HCT116 (cell line): ENCODE measurements around the gene ERBB4. TPM values are rescaled to one million over a fixed set of nuclear protein-coding genes. Genes with fewer than 3 reads are reported as not detected.

ENCODE experiments used
- ATAC-seq: fragments of 200-7000 bp; cut with Tn5 transposase; 2 replicates; pipeline ENCODE4 v1.9.1; 2020; ENCODE audit warnings: mild to moderate bottlenecking, moderate library complexity
- BruUV-seq: library from RNA; stranded (reverse); fragments of 400-500 nt; replicated peaks from 2 replicates; lab custom pipeline; 2021; lab: Mats Ljungman, UMichigan
- CTCF ChIA-PET: fragments of 300-600 bp; sonication (Branson Sonifier 250); formaldehyde crosslinking; loops from one replicate; lab custom pipeline; 2021; ENCODE audit warnings: antibody characterized with exemption; lab: Charles Lee
- POLR2A ChIA-PET: fragments of 300-600, 350-600 bp; sonication (Branson Sonifier 250); formaldehyde crosslinking; loops from one replicate; lab custom pipeline; 2021; ENCODE audit warnings: antibody characterized with exemption; lab: Charles Lee
- RAD21 ChIA-PET, 2 experiments: fragments of 300-600 bp; sonication (Branson Sonifier 250); formaldehyde crosslinking; loops; one replicate each; lab custom pipeline; 2023; ENCODE audit warnings: low total read pairs in 2 of 2; ENCODE audit not compliant: uncharacterized antibody in 2 of 2, unreplicated experiment in 2 of 2, low non-redundant PET in 1 of 2; lab: Charles Lee
- DNase-seq: peaks from one replicate; pipeline ENCODE4 v3.0.0-alpha.2; 2010; ENCODE audit warnings: low read depth, low spot score
- H2AFZ ChIP-seq: fragments of 200-600 bp; shearing (Covaris generic), sonication (generic); 2 replicates; pipeline ENCODE4 v1.6.1; 2017; ENCODE audit warnings: low read depth, mixed run types, mixed read lengths, antibody characterized with exemption, low read length; ENCODE audit not compliant: poor library complexity, severe bottlenecking
- H3K27ac ChIP-seq: 2 replicates; pipeline ENCODE4 v1.5.1; 2012; ENCODE audit warnings: low read depth, low read length
- H3K27me3 ChIP-seq: fragments of 200-600 bp; sonication (generic); 2 replicates; pipeline ENCODE4 v1.6.1; 2016; ENCODE audit warnings: mixed run types, low read length, mixed read lengths; ENCODE audit not compliant: insufficient read depth
- H3K36me3 ChIP-seq, 2 experiments: fragments of 200-500 bp in 1 of 2; fragments of 200-600 bp in 1 of 2; sonication (Bioruptor generic) in 1 of 2; sonication (generic) in 1 of 2; 2 replicates each; pipeline versions ENCODE4 v1.5.1 to v1.6.1; 2014 to 2016; ENCODE audit warnings: low read length in 2 of 2, inconsistent platforms in 1 of 2, mixed read lengths in 1 of 2, mixed run types in 1 of 2; ENCODE audit not compliant: insufficient read depth in 2 of 2, control insufficient read depth in 1 of 2
- H3K4me1 ChIP-seq, 2 experiments: fragments of 200-600 bp in 1 of 2; sonication (generic) in 1 of 2; 2 replicates each; pipeline versions ENCODE4 v1.5.1 to v1.6.1; 2012 to 2017; ENCODE audit warnings: low read length in 2 of 2, inconsistent platforms in 1 of 2, mild to moderate bottlenecking in 1 of 2, mixed read lengths in 1 of 2, mixed run types in 1 of 2, moderate library complexity in 1 of 2; ENCODE audit not compliant: insufficient read depth in 2 of 2, control insufficient read depth in 1 of 2
- H3K4me2 ChIP-seq: fragments of 200-600 bp; sonication (generic); 2 replicates; pipeline ENCODE4 v1.6.1; 2017; ENCODE audit warnings: mixed run types, low read length, mixed read lengths
- H3K4me3 ChIP-seq, 2 experiments: fragments of 200-600 bp in 1 of 2; sonication (generic) in 1 of 2; replicated peaks in 1 of 2; 2 replicates each; pipeline ENCODE4 v1.5.1; 2011 to 2016; ENCODE audit warnings: low read length in 2 of 2, control low read depth in 1 of 2, low read depth in 1 of 2, mild to moderate bottlenecking in 1 of 2, mixed read lengths in 1 of 2, mixed run types in 1 of 2
- H3K79me2 ChIP-seq: fragments of 200-600 bp; sonication (generic); 2 replicates; pipeline ENCODE4 v1.6.1; 2017; ENCODE audit warnings: mild to moderate bottlenecking, mixed run types, low read length, moderate library complexity, mixed read lengths; ENCODE audit not compliant: insufficient read depth
- H3K9ac ChIP-seq: fragments of 200-600 bp; sonication (generic); 2 replicates; pipeline ENCODE4 v1.6.1; 2016; ENCODE audit warnings: low read length, mixed read lengths
- H3K9me2 ChIP-seq: fragments of 200-600 bp; sonication (generic), shearing (Covaris generic); 2 replicates; pipeline ENCODE4 v1.6.1; 2017; ENCODE audit warnings: mixed run types, mild to moderate bottlenecking, moderate library complexity; ENCODE audit not compliant: insufficient read depth
- H3K9me3 ChIP-seq, 2 experiments: fragments of 200-500 bp in 1 of 2; fragments of 200-600 bp in 1 of 2; sonication (Bioruptor generic) in 1 of 2; sonication (generic) in 1 of 2; 2 replicates each; pipeline ENCODE4 v1.6.1; 2014 to 2017; ENCODE audit warnings: low read length in 2 of 2, mixed read lengths in 2 of 2, inconsistent platforms in 1 of 2, low read depth in 1 of 2, mild to moderate bottlenecking in 1 of 2, mixed run types in 1 of 2, moderate library complexity in 1 of 2; ENCODE audit not compliant: control insufficient read depth in 1 of 2, insufficient read depth in 1 of 2
- H4K20me1 ChIP-seq: fragments of 200-600 bp; sonication (generic), shearing (Covaris generic); 2 replicates; pipeline ENCODE4 v1.6.1; 2017; ENCODE audit warnings: mixed run types, mild to moderate bottlenecking, moderate library complexity; ENCODE audit not compliant: insufficient read depth
- CBX3 ChIP-seq: IDR thresholded peaks from 2 replicates; pipeline ENCODE4 v1.6.1; 2012; ENCODE audit warnings: low read depth
- CEBPB ChIP-seq: IDR thresholded peaks from 2 replicates; pipeline ENCODE4 v1.6.1; 2012; ENCODE audit warnings: low read depth
- EZH2 ChIP-seq: fragments of 200-600 bp; sonication (generic); IDR thresholded peaks from 2 replicates; pipeline ENCODE4 v1.6.1; 2017; ENCODE audit warnings: antibody characterized with exemption, mixed run types
- JUND ChIP-seq: IDR thresholded peaks from 2 replicates; pipeline ENCODE4 v1.6.1; 2012
- MAX ChIP-seq: IDR thresholded peaks from 2 replicates; pipeline ENCODE4 v1.6.1; 2012
- POLR2A ChIP-seq: IDR thresholded peaks from 2 replicates; pipeline ENCODE4 v1.7.0; 2011; ENCODE audit warnings: borderline replicate concordance; ENCODE audit not compliant: insufficient read depth, insufficient read length; ENCODE audit errors: extremely low read depth
- RAD21 ChIP-seq: IDR thresholded peaks from 2 replicates; pipeline ENCODE4 v1.6.1; 2012; ENCODE audit warnings: low read depth, mild to moderate bottlenecking
- REST ChIP-seq: IDR thresholded peaks from 2 replicates; pipeline ENCODE4 v1.6.1; 2012; ENCODE audit warnings: low read depth
- SIN3A ChIP-seq: IDR thresholded peaks from 2 replicates; pipeline ENCODE4 v1.6.1; 2012; ENCODE audit warnings: low read depth
- TCF7L2 ChIP-seq: IDR thresholded peaks from 2 replicates; pipeline ENCODE4 v1.7.0; 2011; ENCODE audit warnings: borderline replicate concordance, inconsistent platforms; ENCODE audit not compliant: insufficient read depth, insufficient read length; ENCODE audit errors: extremely low read depth
- YY1 ChIP-seq: IDR thresholded peaks from 2 replicates; pipeline ENCODE4 v1.6.1; 2011; ENCODE audit warnings: low read length, low read depth, moderate library complexity, mild to moderate bottlenecking; ENCODE audit not compliant: insufficient replicate concordance; ENCODE audit errors: extremely low read depth
- ZNF274 ChIP-seq: fragments of 200-500 bp; sonication (Bioruptor generic); IDR thresholded peaks from 2 replicates; pipeline ENCODE4 v1.6.1; 2014; ENCODE audit warnings: mild to moderate bottlenecking, low read depth, low read length, inconsistent platforms
- intact Hi-C: fragments of 100-400 bp; cut with micrococcal nuclease; formaldehyde crosslinking; loops from 2 replicates; pipeline ENCODE4 v1.10.0; 2022
- total RNA-seq: library from RNA; stranded (reverse); gene quantifications from one replicate; pipeline ENCODE4 v1.2.1, GENCODE V29; 2021; ENCODE audit not compliant: unreplicated experiment
- TF ChIP-seq, protein P1 (sequence below): IDR thresholded peaks from 2 replicates; pipeline ENCODE4 v1.6.1; 2012

ERBB4 gene
- total RNA-seq, 1 experiment from 2014 or later: 0.10 TPM

DNA sequence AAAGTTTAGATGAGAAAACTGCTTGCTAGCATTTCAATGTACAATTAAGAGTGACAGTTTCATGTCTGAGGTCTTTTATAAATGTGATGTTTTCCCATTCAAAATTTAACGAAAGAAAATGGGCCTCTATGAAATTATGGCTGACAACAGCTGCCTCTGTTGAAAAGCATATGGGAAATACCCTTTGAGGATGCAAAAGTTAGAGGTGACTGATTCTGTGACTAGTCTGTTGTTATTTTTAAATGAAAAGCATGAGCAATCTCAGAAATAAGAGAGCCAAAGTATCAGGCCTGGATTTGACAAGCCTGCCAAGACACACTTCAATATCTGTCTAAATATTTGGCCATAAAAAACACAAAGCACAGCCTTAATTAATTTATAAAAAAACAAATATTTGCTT is 580.8 kb downstream of the ERBB4 start (continued):
- TF ChIP-seq YY1: no peak
- no peak for TF ChIP-seq JUND
- no peak for TF ChIP-seq SIN3A
- TF ChIP-seq TCF7L2: no peak
- TF ChIP-seq ZNF274: no peak

- Histone ChIP-seq H3K4me3 (no peak overlapping the region), H3K4me2 (no peak overlapping the region), H3K27ac (no peak overlapping the region), H3K9ac (no peak overlapping the region), H3K9me2 (no peaks in the 10 kb centered on the region), H3K79me2 (no peaks in the 10 kb centered on the region), H2AFZ (no peak overlapping the region), H4K20me1 (no peaks in the 10 kb centered on the region), H3K9me3 (no peaks in the 10 kb centered on the region), H3K4me1 (no peaks in the 10 kb centered on the region), H3K27me3 (no peaks in the 10 kb centered on the region), H3K36me3 (no peaks in the 10 kb centered on the region)
- ChIA-PET CTCF (no interaction called here), POLR2A (no interaction called here), RAD21 (no interaction called here)
- intact Hi-C loops: no loop called here
- ATAC-seq (no peak), DNase-seq (no peak)
- no TSS peak for BruUV-seq
- TF ChIP-seq YY1: no peak
- TF ChIP-seq, protein P1, sequence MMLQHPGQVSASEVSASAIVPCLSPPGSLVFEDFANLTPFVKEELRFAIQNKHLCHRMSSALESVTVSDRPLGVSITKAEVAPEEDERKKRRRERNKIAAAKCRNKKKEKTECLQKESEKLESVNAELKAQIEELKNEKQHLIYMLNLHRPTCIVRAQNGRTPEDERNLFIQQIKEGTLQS: no peak
- no peak for TF ChIP-seq TCF7L2
- TF ChIP-seq CEBPB: no peak
- TF ChIP-seq EZH2: no peak
- TF ChIP-seq MAX: no peak
- no peak for TF ChIP-seq ZNF274
- no peak for TF ChIP-seq RAD21
- no peak for TF ChIP-seq POLR2A
- no peak for TF ChIP-seq REST
- TF ChIP-seq CBX3: no peak
These were observed 583.0 kb downstream of the ERBB4 start for GRCh38 chr2:211955648-211956047.
